ENCODE measurements around the gene FSHB. TPM values are rescaled to one million over a fixed set of nuclear protein-coding genes. Genes with fewer than 3 reads are reported as not detected.

The FSHB gene
- total and polyA plus RNA-seq, 2 of the 4 experiments (the other 2 are of a cell fraction): not detected

- Histone ChIP-seq H3K4me1 (ENCODE audit: control insufficient read depth, insufficient read depth, low read length) (no peaks in the 10 kb centered on the region), H4K5ac (ENCODE audit: low read depth, low read length) (no peak overlapping the region), H3K4ac (ENCODE audit: low read depth, low read length) (no peak overlapping the region), H2BK5ac (ENCODE audit: low read depth, low read length, poor library complexity, severe bottlenecking) (no peak overlapping the region), H3K79me1 (ENCODE audit: low read depth in 1 of 2, low read length in 2 of 2) (no peaks in the 10 kb centered on the region), H2BK120ac (ENCODE audit: low read depth, low read length) (no peak overlapping the region), H4K91ac (ENCODE audit: insufficient read depth, low read depth, low read length) (no peak overlapping the region), H3K18ac (ENCODE audit: low read depth, low read length) (no peak overlapping the region), H3K9me3 (ENCODE audit: control insufficient read depth, insufficient read depth, low read length) (0 out of 2 replicates have a peak, but pooled peaks cover 2% of the 10 kb centered on the region), H3K56ac (ENCODE audit: extremely low read depth, insufficient read depth, low read length) (no peak overlapping the region), H2BK20ac (ENCODE audit: low read depth, low read length) (no peak overlapping the region), H2AK5ac (ENCODE audit: low read depth, low read length) (no peak overlapping the region), H4K8ac (ENCODE audit: low read depth in 2 of 2, low read length in 2 of 2) (no peak overlapping the region), H3K9ac (ENCODE audit: low read depth, low read length) (no peak overlapping the region), H3K27me3 (ENCODE audit: control insufficient read depth, insufficient read depth, low read length) (no peaks in the 10 kb centered on the region), H2AK9ac (replicated peaks; ENCODE audit: low read depth, low read length, poor library complexity) (no peak overlapping the region), H3K4me2 (ENCODE audit: low read depth, low read length) (no peak overlapping the region), H3K36me3 (ENCODE audit: control insufficient read depth, insufficient read depth, low read length) (no peaks in the 10 kb centered on the region), H3K23ac (ENCODE audit: low read depth, low read length) (no peak overlapping the region), H4K20me1 (ENCODE audit: insufficient read depth, low read length) (no peaks in the 10 kb centered on the region), H2BK15ac (ENCODE audit: low read depth, low read length) (no peak overlapping the region), H3K14ac (replicated peaks; ENCODE audit: low read depth, low read length) (no peak overlapping the region), H3K9me1 (ENCODE audit: insufficient read depth, low read length) (no peaks in the 10 kb centered on the region), H2AFZ (replicated peaks; ENCODE audit: low read length, poor library complexity) (no peak overlapping the region), H3K27ac (ENCODE audit: insufficient read depth, low read length) (no peak overlapping the region), H3K4me3 (ENCODE audit: insufficient read depth, low read depth, low read length) (no peak overlapping the region)
- DNase-seq (no peak), ATAC-seq (ENCODE audit: low read depth) (no peak)
- CTCF ChIA-PET: interaction anchor here (1.1 kb wide), 1 partner anchor 10 kb away, joined by 4 read pairs; no protein-coding TSS in a partner anchor
- intact Hi-C loops (cut with micrococcal nuclease): no loop called here
- in situ Hi-C loops (cut with MboI; ENCODE audit: low sequenced_read_pairs): no loop called here
- BruUV-seq (replicated peaks): no TSS peak
- WGBS, 2 experiments (ENCODE audit: extremely low coverage in 2 of 2, insufficient read length in 1 of 2): no CpG with 5 or more reads among the region's 5 CpGs
- dilution Hi-C loops (cut with HindIII; ENCODE audit: low sequenced_read_pairs, unreplicated experiment): no loop called here
- POLR2A ChIA-PET (ENCODE audit: unreplicated experiment): no interaction called here
- TF ChIP-seq MAZ (IDR thresholded peaks at IDR 0.05; ENCODE audit: borderline replicate concordance, low read depth, low read length) (no peak), POLR2A (IDR thresholded peaks at IDR 0.05; ENCODE audit: low read depth, low read length) (no peak), RCOR1 (IDR thresholded peaks at IDR 0.05; ENCODE audit: insufficient replicate concordance, low read length) (no peak), ELK1 (IDR thresholded peaks at IDR 0.05; ENCODE audit: borderline replicate concordance, low read depth, low read length) (no peak), NFE2L2 (IDR thresholded peaks at IDR 0.05; ENCODE audit: low read depth, low read length) (no peak), CEBPB (IDR thresholded peaks at IDR 0.05; ENCODE audit: low read depth, low read length) (no peak), BHLHE40 (IDR thresholded peaks at IDR 0.05; ENCODE audit: low read depth, low read length) (no peak), CHD1 (IDR thresholded peaks at IDR 0.05; ENCODE audit: low read depth, low read length) (no peak), MXI1 (IDR thresholded peaks at IDR 0.05; ENCODE audit: borderline replicate concordance, low read depth, low read length) (no peak), SMC3 (IDR thresholded peaks at IDR 0.05; ENCODE audit: low read depth, low read length) (no peak)
- TF ChIP-seq, protein P1, sequence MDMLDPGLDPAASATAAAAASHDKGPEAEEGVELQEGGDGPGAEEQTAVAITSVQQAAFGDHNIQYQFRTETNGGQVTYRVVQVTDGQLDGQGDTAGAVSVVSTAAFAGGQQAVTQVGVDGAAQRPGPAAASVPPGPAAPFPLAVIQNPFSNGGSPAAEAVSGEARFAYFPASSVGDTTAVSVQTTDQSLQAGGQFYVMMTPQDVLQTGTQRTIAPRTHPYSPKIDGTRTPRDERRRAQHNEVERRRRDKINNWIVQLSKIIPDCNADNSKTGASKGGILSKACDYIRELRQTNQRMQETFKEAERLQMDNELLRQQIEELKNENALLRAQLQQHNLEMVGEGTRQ (IDR thresholded peaks at IDR 0.05; ENCODE audit: low read depth, low read length): no peak
Observed at GRCh38 chr11:30206249-30206996, 24.4 kb upstream of the FSHB start.
